A673 (cell line): ENCODE data around the gene METTL22.

ENCODE experiments used
- CTCF ChIP-seq: fragments of 300-800, 200-600 bp; sonication (generic); conservative IDR thresholded peaks from 2 replicates; pipeline ENCODE4 v1.5.1; 2017; ENCODE audit warnings: low read depth, mild to moderate bottlenecking, antibody characterized with exemption, low read length, moderate library complexity, mixed read lengths
- EZH2 ChIP-seq: fragments of 200-600 bp; sonication (generic); IDR thresholded peaks from 2 replicates; pipeline ENCODE4 v1.6.1; 2017; ENCODE audit warnings: borderline replicate concordance, low read depth, mild to moderate bottlenecking, mixed read lengths, antibody characterized with exemption, low read length; ENCODE audit not compliant: poor library complexity, severe bottlenecking

GRCh38 chr16:8591451-8591850 lies 30.0 kb upstream of the METTL22 start:
- TF ChIP-seq CTCF (no peak), EZH2 (no peak)
